Stimulated activated CD8-positive, alpha-beta memory T cell treated with anti-CD3 and anti-CD28 coated beads, Interleukin-12 subunit alpha, Interleukin-12 subunit beta, amount 100 ng/mL, for 24 hours (primary cell): Measurements from ENCODE around the gene RNF208.
"Not testable (repeated sequence)": the region's sequence is repeated elsewhere in the genome, so short reads cannot be mapped to it uniquely, and the experiment has no call there.

Source experiments
- DNase-seq: peaks from one replicate; pipeline ENCODE4 v3.0.0-alpha.2; 2020; ENCODE audit errors: extremely low read depth

RNF208 gene

DNA sequence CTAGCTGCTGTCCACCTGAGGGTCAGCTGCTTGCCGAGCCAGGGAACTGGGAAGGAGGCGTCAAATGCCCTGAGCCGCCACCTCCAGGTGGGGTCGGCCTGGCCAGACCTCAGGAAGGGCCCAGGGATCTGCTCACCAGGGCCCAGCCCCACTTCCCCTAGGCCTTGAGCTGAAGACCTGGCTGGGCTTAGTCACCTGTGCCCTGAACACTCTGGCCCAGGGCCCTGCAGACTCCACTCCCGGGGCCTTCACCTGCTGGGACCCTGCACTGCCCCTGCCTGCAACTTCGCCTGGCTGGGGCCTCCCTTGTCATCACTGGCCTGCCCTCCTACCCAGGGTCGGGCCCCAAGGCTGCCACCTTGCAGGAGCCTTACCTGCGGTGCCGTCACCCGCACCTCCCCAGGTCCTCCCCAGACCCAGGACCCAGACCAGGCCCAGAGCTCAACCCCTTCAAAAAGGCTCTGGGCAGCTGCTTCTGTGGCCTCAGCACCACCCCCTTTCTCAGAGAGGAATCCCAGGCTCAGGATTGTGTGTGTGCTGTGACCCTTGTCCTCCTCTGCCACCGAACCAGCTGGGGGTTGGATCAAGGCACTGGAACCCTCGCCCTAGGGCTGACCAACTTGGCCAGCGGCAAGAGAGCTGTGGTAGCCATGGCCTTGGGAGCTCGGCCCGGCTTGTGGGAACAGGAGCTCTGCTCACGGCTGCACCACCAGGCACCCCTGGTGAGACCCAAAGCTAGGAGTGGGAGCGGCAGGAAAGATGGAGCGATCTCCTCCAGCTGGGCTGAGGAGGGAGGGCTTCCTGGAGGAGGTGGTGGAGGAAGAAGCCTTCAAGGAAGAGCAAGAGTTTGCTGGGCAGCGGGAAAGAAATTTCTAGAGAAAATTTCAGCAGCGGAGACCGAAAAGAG, 31.9 kb upstream of the RNF208 start:
- DNase-seq: no peak

DNA sequence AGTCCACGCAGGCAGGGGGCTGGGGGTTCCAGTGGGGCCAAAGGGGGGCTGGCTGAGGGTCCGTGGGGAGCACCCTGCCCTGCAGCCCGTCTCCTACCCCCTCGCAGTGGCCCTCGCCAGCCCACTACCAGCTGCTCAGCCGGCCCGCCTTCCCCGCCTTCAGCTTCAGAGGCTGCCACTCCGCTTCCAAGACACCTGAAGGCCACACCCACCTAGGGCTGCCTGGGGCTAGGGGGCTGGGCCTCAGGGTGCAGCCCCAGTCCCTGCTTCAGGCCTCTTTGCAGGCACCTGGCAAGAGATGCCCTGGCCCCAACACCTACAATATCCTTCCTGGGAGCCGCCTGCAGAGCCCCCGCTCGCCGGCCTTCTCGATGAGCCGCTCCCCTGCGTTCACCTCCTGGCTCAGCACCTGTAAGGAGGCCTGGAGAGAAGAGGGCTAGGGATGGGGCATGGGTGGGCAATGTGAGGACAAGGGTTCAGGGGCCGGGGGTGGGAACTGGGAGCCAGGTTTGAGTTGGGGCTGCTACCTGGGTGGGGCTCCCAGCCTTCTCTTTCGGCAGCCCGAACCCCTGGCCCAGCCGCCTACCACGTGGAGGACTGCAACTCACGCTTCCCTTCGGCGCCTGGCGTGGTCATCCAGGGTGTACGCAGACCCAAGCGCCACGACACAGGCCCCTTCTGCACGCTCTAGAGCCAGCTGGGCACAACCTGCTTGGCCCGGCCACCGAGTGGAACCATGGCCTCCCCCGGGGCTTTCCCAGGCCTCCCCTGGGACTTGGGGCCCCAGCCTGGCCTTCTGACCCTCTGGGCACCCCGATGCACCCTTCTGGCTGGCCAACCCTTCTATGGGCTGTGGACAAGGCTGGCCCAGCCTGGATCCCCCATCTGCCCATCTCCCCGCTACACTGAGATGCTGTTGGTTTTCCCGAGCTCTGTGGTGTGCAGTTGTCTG, 30.8 kb upstream of the RNF208 start:
- no peak for DNase-seq

DNA sequence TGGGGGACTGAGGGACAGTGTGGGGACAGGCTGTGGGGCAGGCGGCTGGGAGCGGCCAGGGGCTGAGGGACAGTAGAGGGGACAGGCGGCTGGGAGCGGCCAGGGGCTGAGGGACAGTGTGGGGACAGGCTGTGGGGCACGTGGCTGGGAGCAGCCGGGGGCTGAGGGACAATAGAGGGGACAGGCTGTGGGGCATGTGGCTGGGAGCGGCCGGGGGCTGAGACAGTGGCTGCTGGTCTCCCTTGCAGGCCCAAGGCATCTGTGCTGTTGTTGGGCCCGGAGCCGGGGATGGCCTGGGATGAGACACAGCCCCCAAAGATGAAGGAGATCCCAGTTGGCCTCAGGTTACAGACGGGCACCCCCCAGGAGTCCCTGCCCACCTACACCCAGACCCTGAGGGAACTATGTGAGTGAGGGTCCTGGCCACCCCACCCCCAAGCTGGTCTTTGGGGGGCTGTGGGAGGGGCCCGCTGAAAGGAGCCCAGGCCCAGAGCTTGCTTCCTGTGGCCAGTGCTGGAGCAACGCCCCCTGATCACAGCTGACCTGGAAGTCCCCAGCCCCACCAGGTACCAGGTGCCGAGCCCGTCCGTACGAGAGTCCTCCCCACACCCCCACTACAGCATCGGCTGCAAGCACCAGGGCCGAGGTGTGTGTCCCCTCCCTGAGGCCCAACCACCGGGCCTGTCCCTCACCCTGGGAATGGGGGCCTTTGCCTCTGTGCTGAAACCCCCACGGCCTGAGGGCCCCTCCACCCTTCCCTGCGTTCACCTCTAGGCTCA, 29.6 kb upstream of the RNF208 start:
- no peak for DNase-seq

DNA sequence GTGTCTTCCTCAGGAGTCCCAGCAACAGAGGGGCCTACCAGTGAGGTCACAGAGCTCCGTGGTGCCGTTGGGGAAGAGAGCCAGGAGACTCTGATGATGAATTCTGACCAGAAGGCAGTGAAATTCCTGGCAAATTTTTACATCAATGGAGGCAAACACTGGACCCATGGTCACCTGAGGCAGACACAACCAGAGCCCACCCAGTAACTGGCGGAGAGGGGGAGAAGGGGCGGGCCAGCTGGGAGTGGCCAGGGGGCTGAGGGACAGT, 29.1 kb upstream of the RNF208 start, which contains the start of gene STPG3:
Gene STPG3 (plus strand): TSS at position 93 of the 268 bp plus-strand sequence. CDS start 1 bp downstream, at position 94.
- DNase-seq: no peak

DNA sequence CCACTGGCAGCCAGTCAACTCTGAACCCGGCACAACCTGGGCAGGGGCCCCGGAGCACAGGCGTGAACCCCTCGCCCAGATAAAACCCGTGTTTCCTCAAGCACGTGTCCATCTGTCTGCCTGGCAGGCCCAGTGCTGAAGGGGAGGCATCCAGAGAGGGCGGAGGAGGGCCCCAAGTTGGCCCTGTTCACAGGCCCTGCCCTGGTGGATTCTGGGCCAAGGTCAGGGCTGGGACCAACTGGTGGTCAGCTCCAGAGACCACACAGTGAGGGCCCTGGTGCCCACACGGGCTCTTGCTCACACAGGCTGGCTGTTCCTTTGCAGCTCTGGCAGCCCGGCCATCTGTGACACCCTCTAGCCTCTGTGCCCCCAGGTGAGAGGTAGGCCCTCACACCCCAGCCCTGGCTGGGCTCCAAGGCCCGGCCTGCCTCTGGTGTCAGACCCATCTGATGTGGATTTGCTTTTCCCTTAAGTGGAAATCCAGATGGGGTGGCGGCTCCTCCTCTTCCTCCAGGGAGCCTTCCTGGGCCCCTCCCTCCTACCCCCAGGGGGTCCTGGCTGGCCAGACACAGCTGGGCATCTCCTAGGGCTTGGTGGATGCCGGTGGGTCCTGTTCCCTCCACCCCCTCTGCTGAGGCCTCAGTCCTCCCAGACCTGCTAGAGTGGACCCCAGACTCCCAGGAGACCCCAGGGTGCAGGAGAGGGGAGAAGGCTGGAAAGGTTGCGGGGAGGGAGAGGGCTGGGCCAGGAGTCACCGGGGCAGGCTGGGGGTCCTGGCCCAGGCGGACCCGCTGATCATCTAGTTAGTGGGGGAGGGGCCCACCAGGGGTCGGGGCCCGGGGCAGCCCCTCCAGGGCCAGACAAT, 28.5 kb upstream of the RNF208 start:
- DNase-seq: no peak

DNA sequence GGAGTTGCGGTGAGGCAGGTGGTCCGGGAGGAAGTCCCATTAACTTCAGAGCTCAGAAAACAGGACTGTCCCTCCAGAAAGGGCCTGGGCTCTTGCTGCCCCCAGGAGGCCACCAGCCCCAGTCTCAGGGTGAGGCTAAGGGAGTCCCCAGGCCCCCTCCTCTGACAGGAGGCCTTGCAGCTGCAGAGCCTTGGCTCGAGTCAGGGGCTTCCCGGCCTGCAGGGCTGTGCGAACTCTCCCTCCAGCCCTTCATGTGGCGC, 25.8 kb upstream of the RNF208 start:
- no peak for DNase-seq

DNA sequence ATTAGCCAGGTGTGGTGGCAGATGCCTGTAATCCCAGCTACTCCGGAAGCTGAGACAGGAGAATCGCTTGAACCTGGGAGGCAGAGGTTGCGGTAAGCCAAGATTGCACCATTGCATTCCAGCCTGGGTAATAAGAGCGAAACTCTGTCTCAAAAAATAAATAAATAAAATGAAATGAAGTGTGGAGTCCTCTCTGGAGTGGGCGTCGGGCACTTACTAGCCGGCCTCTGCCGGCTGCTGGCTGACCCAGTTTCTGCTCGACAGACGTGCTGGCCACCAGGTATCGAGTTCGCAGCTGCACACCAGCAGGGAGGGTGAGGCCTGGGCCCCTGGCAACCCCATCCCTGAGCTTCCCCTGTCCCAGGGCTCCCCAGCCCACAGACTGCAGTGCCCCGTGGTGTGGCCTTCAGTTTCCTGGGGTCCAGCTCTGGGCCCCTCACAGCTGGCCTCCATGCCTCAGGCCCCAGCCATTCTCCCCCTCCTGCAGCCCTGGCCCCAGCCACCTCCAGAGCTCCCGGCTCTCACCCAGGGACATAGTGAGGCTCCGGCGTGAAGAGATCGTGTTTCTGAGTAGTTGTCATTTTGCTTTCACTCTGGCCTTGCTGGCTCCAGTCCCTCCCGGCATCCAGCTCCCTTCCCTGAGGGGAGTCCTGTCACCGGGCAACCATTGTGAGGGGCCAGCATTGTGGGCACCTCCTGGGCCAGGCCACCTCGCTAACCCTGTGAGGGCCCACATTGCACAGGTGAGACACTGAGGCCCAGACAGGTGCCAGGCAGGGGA, 25.3 kb upstream of the RNF208 start:
- DNase-seq: no peak

DNA sequence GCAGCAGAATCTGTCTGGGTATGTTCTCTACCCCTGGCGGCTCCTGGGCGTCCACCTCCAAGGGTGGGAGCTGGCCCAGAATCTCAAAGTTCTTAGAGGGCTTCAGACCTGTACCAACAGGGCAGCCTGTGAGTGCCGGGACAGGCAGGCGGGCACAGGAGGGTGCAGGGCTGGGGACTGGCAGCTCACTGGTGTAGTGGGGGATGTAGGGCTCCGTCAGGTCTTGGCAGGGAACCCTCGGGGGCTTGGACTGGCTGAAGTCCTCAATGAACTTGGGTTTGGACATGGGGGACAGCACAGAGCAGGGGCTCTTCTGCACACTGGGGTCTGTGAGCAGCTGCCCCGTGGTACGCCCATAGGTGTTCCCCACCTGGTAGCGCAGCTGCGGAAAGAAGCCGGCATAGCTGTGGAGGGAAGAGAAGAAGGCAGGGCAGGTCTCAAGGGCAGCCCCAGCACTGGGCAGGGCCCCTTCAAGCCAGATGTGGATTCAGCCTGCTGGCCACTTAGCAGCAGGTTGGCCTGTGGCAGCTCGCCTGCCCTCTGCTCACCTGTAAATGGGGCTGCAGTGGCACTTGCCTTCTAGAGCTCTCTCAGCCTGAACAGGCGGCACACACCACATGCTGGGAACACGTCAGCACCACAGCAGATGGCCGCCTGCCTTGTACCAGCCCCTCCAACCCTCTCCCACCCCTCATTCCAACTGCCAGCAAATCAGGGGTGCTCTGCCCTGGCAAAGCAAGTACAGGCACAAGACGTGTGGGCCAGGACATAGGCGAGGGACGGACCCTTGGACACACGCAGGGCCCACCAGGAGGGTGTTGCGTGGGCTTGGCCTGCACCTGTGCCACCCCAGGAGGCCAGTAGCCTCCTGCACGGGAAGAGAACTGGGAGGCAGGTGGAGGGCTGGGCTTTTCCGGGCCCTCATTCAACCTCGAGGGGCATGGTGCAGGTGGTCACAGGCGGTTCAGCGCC, 23.7 kb upstream of the RNF208 start:
- no peak for DNase-seq

DNA sequence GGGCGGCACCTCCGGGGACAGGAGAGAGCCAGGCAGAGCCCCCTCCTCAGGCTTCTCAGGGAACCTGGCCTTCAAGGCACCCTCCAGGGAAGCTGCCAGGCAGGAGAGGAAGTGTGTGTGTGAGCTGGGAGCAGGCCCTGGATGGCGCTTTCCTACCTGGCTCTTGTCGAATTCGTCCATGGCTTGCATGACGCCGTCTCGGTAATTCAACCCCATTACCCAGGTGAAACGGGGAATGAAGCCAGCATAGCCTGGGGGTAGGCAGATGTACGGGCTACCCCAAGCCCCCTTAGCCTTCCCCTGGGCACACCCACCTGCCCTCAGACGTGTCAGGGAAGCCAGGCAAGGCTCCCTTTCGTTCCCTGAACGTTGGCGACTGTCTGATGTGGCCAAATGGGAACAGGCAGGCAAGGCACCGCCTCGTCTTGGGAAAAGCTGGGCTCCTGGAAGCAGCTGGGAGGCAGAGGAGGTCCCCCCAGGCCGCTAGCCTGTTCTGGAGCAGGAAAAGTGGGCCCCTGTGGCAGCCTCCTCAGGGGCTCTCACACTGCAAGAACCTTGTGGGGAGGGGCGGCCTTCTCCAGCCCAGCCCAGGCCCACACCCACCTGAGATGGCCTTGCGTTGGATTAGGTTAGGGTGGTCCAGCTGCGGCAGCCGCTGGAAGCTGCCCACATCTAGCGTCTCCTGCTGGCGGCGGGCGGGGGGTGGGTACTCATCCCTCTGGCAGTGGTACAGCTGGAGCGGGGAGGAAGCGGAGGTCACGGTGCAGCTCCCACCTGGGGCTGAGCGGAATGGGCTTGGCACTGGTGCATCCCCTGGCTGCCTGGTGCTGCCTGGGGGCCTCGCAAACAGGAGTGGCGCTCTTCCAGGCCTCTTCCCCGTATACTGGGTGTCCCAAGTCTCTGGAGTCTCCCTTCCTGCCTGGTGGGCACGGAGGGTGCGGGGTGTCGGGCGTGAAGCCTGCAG, 22.7 kb upstream of the RNF208 start:
- no peak for DNase-seq

DNA sequence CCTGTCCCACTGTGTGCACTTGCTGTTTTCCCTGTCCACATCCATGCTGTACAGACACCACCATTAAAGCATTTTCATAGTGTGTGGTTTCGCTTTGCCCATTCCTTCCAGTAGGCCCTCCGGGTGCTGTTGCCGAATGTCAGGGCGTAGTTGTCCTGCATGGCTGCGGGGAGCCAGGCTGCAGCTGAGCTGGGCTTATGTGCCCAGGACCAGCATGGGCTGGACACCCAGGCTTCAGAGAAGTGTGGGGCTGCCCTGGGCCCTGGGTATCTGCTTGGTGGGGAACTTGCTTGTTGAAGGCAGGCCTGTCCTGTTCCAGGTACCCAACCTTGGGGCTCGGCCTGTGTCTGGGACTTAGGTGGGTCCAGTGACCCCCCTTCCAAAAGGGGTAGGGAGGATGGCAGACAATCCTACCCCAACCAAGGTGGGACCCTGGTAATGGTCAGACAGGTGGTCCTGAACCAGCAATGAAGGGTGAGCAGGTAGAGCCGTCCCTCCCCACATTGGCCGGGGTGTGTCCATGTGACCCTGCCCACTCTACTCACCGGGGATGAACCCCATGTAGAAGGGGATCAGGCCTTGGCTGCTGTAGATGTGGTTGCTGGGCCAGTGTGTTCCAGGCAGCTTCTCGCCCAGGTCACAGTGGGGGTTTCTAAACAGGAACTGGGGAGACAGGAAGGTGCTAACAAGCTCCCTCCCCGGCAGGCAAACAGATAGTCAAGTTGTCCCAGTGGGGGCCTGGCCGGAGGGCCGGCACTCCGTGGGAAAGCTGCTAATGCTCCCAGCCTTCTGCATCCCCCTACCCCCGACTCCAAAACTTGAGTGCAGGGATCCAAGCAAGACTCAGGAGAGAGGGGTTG, 21.8 kb upstream of the RNF208 start:
- no peak for DNase-seq

DNA sequence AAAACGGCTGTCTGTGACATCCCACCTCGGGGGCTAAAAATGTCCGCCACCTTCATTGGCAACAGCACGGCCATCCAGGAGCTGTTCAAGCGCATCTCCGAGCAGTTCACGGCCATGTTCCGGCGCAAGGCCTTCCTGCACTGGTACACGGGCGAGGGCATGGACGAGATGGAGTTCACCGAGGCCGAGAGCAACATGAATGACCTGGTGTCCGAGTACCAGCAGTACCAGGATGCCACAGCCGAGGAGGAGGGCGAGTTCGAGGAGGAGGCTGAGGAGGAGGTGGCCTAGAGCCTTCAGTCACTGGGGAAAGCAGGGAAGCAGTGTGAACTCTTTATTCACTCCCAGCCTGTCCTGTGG, 21.2 kb upstream of the RNF208 start:
- not testable (repeated sequence) for DNase-seq

DNA sequence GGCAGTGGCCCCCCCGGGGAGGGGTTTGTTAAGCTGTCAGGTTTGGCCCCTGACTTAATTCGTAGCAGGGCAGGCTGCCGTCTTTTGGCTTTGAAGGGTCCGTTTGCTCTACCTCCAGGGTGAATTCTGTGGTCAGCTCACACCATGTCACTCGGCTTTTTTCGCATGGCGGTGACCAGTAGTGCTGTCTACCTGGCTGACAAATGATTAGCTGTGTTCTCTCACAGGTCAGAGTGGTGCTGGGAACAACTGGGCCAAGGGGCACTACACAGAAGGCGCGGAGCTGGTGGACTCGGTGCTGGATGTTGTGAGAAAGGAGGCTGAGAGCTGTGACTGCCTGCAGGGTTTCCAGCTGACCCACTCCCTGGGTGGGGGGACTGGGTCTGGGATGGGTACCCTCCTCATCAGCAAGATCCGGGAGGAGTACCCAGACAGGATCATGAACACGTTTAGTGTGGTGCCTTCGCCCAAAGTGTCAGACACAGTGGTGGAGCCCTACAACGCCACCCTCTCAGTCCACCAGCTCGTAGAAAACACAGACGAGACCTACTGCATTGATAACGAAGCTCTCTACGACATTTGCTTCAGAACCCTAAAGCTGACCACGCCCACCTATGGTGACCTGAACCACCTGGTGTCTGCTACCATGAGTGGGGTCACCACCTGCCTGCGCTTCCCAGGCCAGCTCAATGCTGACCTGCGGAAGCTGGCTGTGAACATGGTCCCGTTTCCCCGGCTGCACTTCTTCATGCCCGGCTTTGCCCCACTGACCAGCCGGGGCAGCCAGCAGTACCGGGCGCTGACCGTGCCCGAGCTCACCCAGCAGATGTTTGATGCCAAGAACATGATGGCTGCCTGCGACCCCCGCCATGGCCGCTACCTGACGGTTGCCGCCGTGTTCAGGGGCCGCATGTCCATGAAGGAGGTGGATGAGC, 20.5 kb upstream of the RNF208 start:
- no peak for DNase-seq

DNA sequence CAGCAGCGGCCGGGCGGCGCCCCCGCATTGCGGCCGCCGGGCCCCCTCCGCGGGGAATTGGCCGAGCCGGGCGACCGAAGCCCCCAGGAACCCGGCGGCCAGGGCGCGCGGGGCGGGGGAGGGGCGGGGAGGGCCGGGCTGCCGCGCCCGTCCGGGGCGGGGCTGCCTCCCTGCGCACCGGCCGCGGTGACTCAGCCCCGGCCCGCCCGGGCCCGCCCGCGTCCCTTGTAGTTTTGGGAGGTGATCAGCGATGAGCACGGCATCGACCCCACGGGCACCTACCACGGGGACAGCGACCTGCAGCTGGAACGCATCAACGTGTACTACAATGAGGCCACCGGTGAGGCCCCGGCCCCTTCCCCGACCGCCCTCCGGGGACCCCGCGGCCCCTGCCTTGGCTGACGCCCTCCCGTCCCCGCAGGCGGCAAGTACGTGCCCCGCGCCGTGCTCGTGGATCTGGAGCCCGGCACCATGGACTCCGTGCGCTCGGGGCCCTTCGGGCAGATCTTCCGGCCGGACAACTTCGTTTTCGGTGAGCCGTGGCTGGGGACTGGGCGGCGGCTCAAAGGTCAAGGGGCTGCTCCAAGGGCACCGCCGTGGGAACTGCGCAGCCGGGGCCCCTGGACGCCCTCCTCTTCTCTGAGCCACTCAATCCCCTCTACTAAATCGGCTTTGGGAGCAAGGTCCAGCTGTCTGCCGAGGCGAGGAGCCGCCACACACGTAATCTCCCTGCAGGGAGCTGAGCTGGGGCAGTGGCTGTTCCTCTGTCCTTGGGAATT, 19.6 kb upstream of the RNF208 start:
- DNase-seq: peak; percentile 51

DNA sequence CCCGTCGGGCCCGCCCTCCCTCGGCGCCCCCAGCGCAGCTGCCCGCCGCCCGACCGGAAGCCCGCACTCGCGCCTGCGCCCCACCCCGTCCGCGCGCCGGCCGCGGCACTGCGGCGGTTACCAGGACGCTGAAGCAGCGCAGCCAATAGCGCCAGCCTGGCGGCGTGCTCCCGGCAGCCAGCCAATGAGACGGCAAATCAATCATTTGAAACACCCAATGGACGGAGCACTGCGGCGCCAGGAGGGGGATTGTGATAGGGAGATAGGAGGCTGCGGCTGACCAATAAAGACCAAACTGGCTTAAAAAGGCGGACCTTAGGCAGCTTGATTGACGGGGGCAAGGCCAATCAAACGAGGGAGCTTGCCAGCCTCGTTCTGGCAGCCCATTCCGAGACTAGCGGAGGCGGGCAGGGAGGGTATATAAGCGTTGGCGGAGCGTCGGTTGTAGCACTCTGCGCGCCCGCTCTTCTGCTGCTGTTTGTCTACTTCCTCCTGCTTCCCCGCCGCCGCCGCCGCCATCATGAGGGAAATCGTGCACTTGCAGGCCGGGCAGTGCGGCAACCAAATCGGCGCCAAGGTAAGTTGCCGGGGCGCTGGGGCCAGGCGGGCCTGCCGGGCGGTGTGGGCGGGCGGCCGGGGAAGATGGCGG, 18.9 kb upstream of the RNF208 start, which contains the start of gene TUBB4B:
Gene TUBB4B (plus strand): TSS at position 447 of the 649 bp plus-strand sequence. CDS start 74 bp downstream, at position 521.
- peak; percentile 91 for DNase-seq
